Activated CD4-positive, alpha-beta memory T cell treated with anti-CD3 and anti-CD28 coated beads for 36 hours (primary cell): Measurements from ENCODE around the gene SUSD2. TPM values are rescaled to one million over a fixed set of nuclear protein-coding genes. Genes with fewer than 3 reads are reported as not detected.
"Not testable (repeated sequence)": the region's sequence is repeated elsewhere in the genome, so short reads cannot be mapped to it uniquely, and the experiment has no call there.

Experiments
- CTCF ChIA-PET: fragments of 350-600 bp; sonication (Branson Sonifier 250); formaldehyde crosslinking; loops from one replicate; lab custom pipeline; 2021; ENCODE audit warnings: antibody characterized with exemption, inconsistent platforms; lab: Charles Lee
- POLR2A ChIA-PET: fragments of 350-600 bp; sonication (Branson Sonifier 250); formaldehyde crosslinking; loops from one replicate; lab custom pipeline; 2021; ENCODE audit warnings: antibody characterized with exemption; lab: Charles Lee
- DNase-seq: peaks from one replicate; pipeline ENCODE4 v3.0.0-alpha.2; 2020
- H3K27ac Mint-ChIP-seq: one replicate; pipeline ENCODE4 v1.8.0; 2021; ENCODE audit warnings: mixed read lengths
- H3K27me3 Mint-ChIP-seq: one replicate; pipeline ENCODE4 v1.8.0; 2021; ENCODE audit warnings: mixed read lengths
- H3K36me3 Mint-ChIP-seq: one replicate; pipeline ENCODE4 v1.8.0; 2021; ENCODE audit warnings: mixed read lengths
- H3K4me1 Mint-ChIP-seq: one replicate; pipeline ENCODE4 v1.8.0; 2021; ENCODE audit warnings: low read depth, mixed read lengths
- H3K4me3 Mint-ChIP-seq: one replicate; pipeline ENCODE4 v1.8.0; 2021; ENCODE audit warnings: mild to moderate bottlenecking, mixed read lengths
- H3K9me3 Mint-ChIP-seq: one replicate; pipeline ENCODE4 v1.8.0; 2021; ENCODE audit warnings: mixed read lengths
- intact Hi-C: fragments of 100-400 bp; cut with micrococcal nuclease; formaldehyde crosslinking; loops from one replicate; pipeline ENCODE4 v1.15.1; 2023
- total RNA-seq, 2 experiments: library from RNA; stranded (reverse); gene quantifications; one replicate each; pipeline ENCODE4 v1.2.3, GENCODE V29; 2021

Gene SUSD2
- total RNA-seq: under 1 TPM; 0.19 to 0.22 TPM

GRCh38 chr22:24181088-24181995 is at the start of gene SUSD2:
TSS of gene SUSD2 (plus strand) at chr22:24181487. CDS start at chr22:24181520, 33 bp downstream.
- no peak within 1 kb of the TSS for H3K4me3 Mint-ChIP-seq
- peaks cover 2% of the 10 kb centered on the region for H3K36me3 Mint-ChIP-seq
- intact Hi-C loops: no loop called here
- no peak within 1 kb of the TSS for H3K27ac Mint-ChIP-seq
- no peak for DNase-seq
- ChIA-PET POLR2A (interaction anchor here (0.9 kb wide), 1 partner anchor 48 kb away, joined by 3 read pairs; no protein-coding TSS in a partner anchor), CTCF (interaction anchor here (1.7 to 8.3 kb wide), 2 partner anchors 25 to 50 kb away, joined by 4 to 102 read pairs; no protein-coding TSS in a partner anchor)
- H3K4me1 Mint-ChIP-seq: no peaks in the 10 kb centered on the region
- H3K9me3 Mint-ChIP-seq: no peaks in the 10 kb centered on the region
- H3K27me3 Mint-ChIP-seq: no peaks in the 10 kb centered on the region

- POLR2A ChIA-PET: interaction anchor here (1.1 kb wide), 1 partner anchor 47 kb away, joined by 3 read pairs; no protein-coding TSS in a partner anchor
- H3K4me3 Mint-ChIP-seq: no peak overlapping the region
- intact Hi-C loops: no loop called here
- CTCF ChIA-PET: interaction anchor here (0.8 to 1.5 kb wide), 5 partner anchors 10 to 24 kb away, joined by 3 to 5 read pairs (median 4); no protein-coding TSS in a partner anchor
- peak; percentile 26 for DNase-seq
- H3K36me3 Mint-ChIP-seq: peaks cover 22% of the 10 kb centered on the region
- no peaks in the 10 kb centered on the region for H3K9me3 Mint-ChIP-seq
- no peaks in the 10 kb centered on the region for H3K27me3 Mint-ChIP-seq
- H3K27ac Mint-ChIP-seq: no peak overlapping the region
- peaks cover 12% of the 10 kb centered on the region for H3K4me1 Mint-ChIP-seq
Observed at GRCh38 chr22:24133187-24133965, 47.9 kb upstream of the SUSD2 start.

- no peak overlapping the region for H3K27ac Mint-ChIP-seq
- no peaks in the 10 kb centered on the region for H3K27me3 Mint-ChIP-seq
- DNase-seq: peak; percentile 63
- H3K4me3 Mint-ChIP-seq: no peak overlapping the region
- H3K4me1 Mint-ChIP-seq: peaks cover 12% of the 10 kb centered on the region
- H3K36me3 Mint-ChIP-seq: peaks cover 22% of the 10 kb centered on the region
- H3K9me3 Mint-ChIP-seq: no peaks in the 10 kb centered on the region
- POLR2A ChIA-PET: no interaction called here
- intact Hi-C loops: no loop called here
- CTCF ChIA-PET: interaction anchor here (0.8 to 1.1 kb wide), 2 partner anchors 20 to 23 kb away, joined by 3 read pairs; no protein-coding TSS in a partner anchor
Observed at GRCh38 chr22:24134090-24134846, 47.0 kb upstream of the SUSD2 start.

- peaks cover 25% of the 10 kb centered on the region for H3K36me3 Mint-ChIP-seq
- H3K9me3 Mint-ChIP-seq, DNase-seq, H3K27me3 Mint-ChIP-seq, CTCF ChIA-PET, intact Hi-C loops, H3K27ac Mint-ChIP-seq, POLR2A ChIA-PET, H3K4me3 Mint-ChIP-seq: not testable (repeated sequence)
- peaks cover 32% of the 10 kb centered on the region for H3K4me1 Mint-ChIP-seq
Observed at GRCh38 chr22:24136533-24136932, 44.8 kb upstream of the SUSD2 start.

GRCh38 chr22:24137595-24137994 is 43.7 kb upstream of the SUSD2 start:
- intact Hi-C loops: no loop called here

GRCh38 chr22:24138649-24139420 is 42.5 kb upstream of the SUSD2 start:
- Mint-ChIP-seq H3K9me3 (no peaks in the 10 kb centered on the region), H3K4me3 (no peak overlapping the region), H3K27ac (no peak overlapping the region), H3K36me3 (peaks cover 24% of the 10 kb centered on the region), H3K4me1 (peaks cover 40% of the 10 kb centered on the region), H3K27me3 (no peaks in the 10 kb centered on the region)
- no peak for DNase-seq
- POLR2A ChIA-PET: no interaction called here
- CTCF ChIA-PET: interaction anchor here (1.4 kb wide), 1 partner anchor 15 kb away, joined by 3 read pairs; no protein-coding TSS in a partner anchor
- intact Hi-C loops: no loop called here

More at GRCh38 chr22:24137595-24137994, 43.7 kb upstream of the SUSD2 start:
- H3K36me3 Mint-ChIP-seq: peaks cover 28% of the 10 kb centered on the region
- peaks cover 43% of the 10 kb centered on the region for H3K4me1 Mint-ChIP-seq
- ChIA-PET POLR2A (no interaction called here), CTCF (interaction anchor here (1.2 kb wide), 1 partner anchor 18 kb away, joined by 3 read pairs; no protein-coding TSS in a partner anchor)
- H3K9me3 Mint-ChIP-seq: no peaks in the 10 kb centered on the region
- no peak for DNase-seq
- no peaks in the 10 kb centered on the region for H3K27me3 Mint-ChIP-seq
- no peak overlapping the region for H3K4me3 Mint-ChIP-seq
- no peak overlapping the region for H3K27ac Mint-ChIP-seq

GRCh38 chr22:24140357-24140756 is 40.9 kb upstream of the SUSD2 start:
- intact Hi-C loops: no loop called here
- Mint-ChIP-seq H3K27me3 (no peaks in the 10 kb centered on the region), H3K36me3 (peaks cover 23% of the 10 kb centered on the region), H3K4me1 (peaks cover 49% of the 10 kb centered on the region), H3K27ac (peak overlapping the region; percentile 51), H3K9me3 (no peaks in the 10 kb centered on the region), H3K4me3 (no peak overlapping the region)
- no peak for DNase-seq
- CTCF ChIA-PET: interaction anchor here (0.7 to 1.5 kb wide), 2 partner anchors 16 to 35 kb away, joined by 3 to 5 read pairs; no protein-coding TSS in a partner anchor
- POLR2A ChIA-PET: no interaction called here

- intact Hi-C loops: no loop called here
- H3K4me3 Mint-ChIP-seq: no peak overlapping the region
- peak overlapping the region; percentile 65 for H3K27ac Mint-ChIP-seq
- H3K36me3 Mint-ChIP-seq: peaks cover 16% of the 10 kb centered on the region
- H3K27me3 Mint-ChIP-seq: no peaks in the 10 kb centered on the region
- ChIA-PET CTCF (interaction anchor here (0.6 to 1.5 kb wide), 2 partner anchors 15 to 279 kb away, joined by 5 read pairs; no protein-coding TSS in a partner anchor), POLR2A (no interaction called here)
- no peaks in the 10 kb centered on the region for H3K9me3 Mint-ChIP-seq
- peak; percentile 59 for DNase-seq
- H3K4me1 Mint-ChIP-seq: peaks cover 59% of the 10 kb centered on the region
Observed at GRCh38 chr22:24141586-24141985, 39.7 kb upstream of the SUSD2 start.

GRCh38 chr22:24142241-24142640 is 39.0 kb upstream of the SUSD2 start:
- intact Hi-C loops: no loop called here
- Mint-ChIP-seq H3K27me3 (no peaks in the 10 kb centered on the region), H3K4me3 (no peak overlapping the region), H3K36me3 (peaks cover 13% of the 10 kb centered on the region), H3K27ac (peak overlapping the region; percentile 65), H3K9me3 (no peaks in the 10 kb centered on the region), H3K4me1 (peaks cover 59% of the 10 kb centered on the region)
- no peak for DNase-seq
- POLR2A ChIA-PET: no interaction called here
- CTCF ChIA-PET: interaction anchor here (0.6 kb wide), 2 partner anchors 280 to 1021 kb away, joined by 3 to 5 read pairs; no protein-coding TSS in a partner anchor

- H3K27ac Mint-ChIP-seq: no peak overlapping the region
- intact Hi-C loops: no loop called here
- ChIA-PET POLR2A (no interaction called here), CTCF (interaction anchor here (1.1 kb wide), 1 partner anchor 32 kb away, joined by 3 read pairs; no protein-coding TSS in a partner anchor)
- H3K9me3 Mint-ChIP-seq: no peaks in the 10 kb centered on the region
- no peak overlapping the region for H3K4me3 Mint-ChIP-seq
- DNase-seq: no peak
- H3K27me3 Mint-ChIP-seq: no peaks in the 10 kb centered on the region
- H3K4me1 Mint-ChIP-seq: peaks cover 65% of the 10 kb centered on the region
- peaks cover 10% of the 10 kb centered on the region for H3K36me3 Mint-ChIP-seq
Observed at GRCh38 chr22:24142831-24143230, 38.5 kb upstream of the SUSD2 start.
